Kidney (tissue), 14 donors: ENCODE measurements around the gene PLCB1. TPM values are rescaled to one million over a fixed set of nuclear protein-coding genes. Genes with fewer than 3 reads are reported as not detected.

ENCODE experiments used
- DNase-seq, 5 donors: peaks; one replicate each; pipeline ENCODE4 v3.0.0-alpha.2; 2013 to 2020
- FAIRE-seq: peaks from 2 replicates; lab custom pipeline; 2012; peaks lifted over from hg19 to GRCh38; lab: Jason Lieb, UNC
- H3K27ac ChIP-seq, 2 donors: one replicate each; pipeline ENCODE4 v1.7.0; 2013; ENCODE audit warnings: low read depth in 2 of 2, low read length in 2 of 2, inconsistent platforms in 1 of 2
- H3K27me3 ChIP-seq: one replicate; pipeline ENCODE4 v1.7.1; 2013; ENCODE audit warnings: low read length, inconsistent platforms; ENCODE audit not compliant: control insufficient read depth, insufficient read depth
- H3K36me3 ChIP-seq, 3 donors: one replicate each; pipeline versions ENCODE4 v1.7.0 to v1.7.1; 2013; ENCODE audit warnings: low read length in 3 of 3, control low read depth in 1 of 3, inconsistent platforms in 1 of 3; ENCODE audit not compliant: insufficient read depth in 3 of 3, control insufficient read depth in 2 of 3
- H3K4me1 ChIP-seq, 3 donors: one replicate each; pipeline versions ENCODE4 v1.7.0 to v1.7.1; 2013; ENCODE audit warnings: low read length in 3 of 3, inconsistent platforms in 1 of 3, low read depth in 1 of 3; ENCODE audit not compliant: control insufficient read depth in 2 of 3, insufficient read depth in 2 of 3
- H3K4me3 ChIP-seq, 3 donors: one replicate each; pipeline versions ENCODE4 v1.7.0 to v1.8.1; 2013; ENCODE audit warnings: low read length in 3 of 3, control low read depth in 1 of 3, inconsistent platforms in 1 of 3
- H3K9ac ChIP-seq, 3 donors: one replicate each; pipeline versions ENCODE4 v1.7.0 to v1.7.1; 2013; ENCODE audit warnings: low read length in 3 of 3, control low read depth in 1 of 3, inconsistent platforms in 1 of 3
- H3K9me3 ChIP-seq, 3 donors: one replicate each; pipeline versions ENCODE4 v1.7.0 to v1.7.1; 2013; ENCODE audit warnings: low read length in 3 of 3, control low read depth in 1 of 3, inconsistent platforms in 1 of 3; ENCODE audit not compliant: control insufficient read depth in 2 of 3, insufficient read depth in 1 of 3
- intact Hi-C: fragments of 100-400 bp; cut with DNase I; formaldehyde crosslinking; loops from one replicate; pipeline ENCODE4 v1.11.1; 2022
- polyA plus RNA-seq: library from polyadenylated mRNA; stranded (reverse); fragments of 350-450 nt; fragmentation: Illumina TruSeq; extraction: RNeasy Lipid Tissue Mini Kit (QIAGEN cat#74804); gene quantifications from one replicate; pipeline ENCODE4 v1.2.3, GENCODE V29; 2014; ENCODE audit warnings: low read depth, low replicate concordance; ENCODE audit not compliant: insufficient read depth
- total RNA-seq: library from RNA; stranded (reverse); fragmentation: NEBNext Ultra II Directional; extraction: Animal tissue kit (Norgen Biotek cat#: 25700); gene quantifications from one replicate; pipeline ENCODE4 v1.2.1, GENCODE V29; 2021
- TF ChIP-seq, protein P1 (sequence below): IDR thresholded peaks from 3 replicates; pipeline ENCODE4 v1.5.1; 2012; ENCODE audit warnings: mild to moderate bottlenecking, moderate library complexity, borderline replicate concordance; ENCODE audit not compliant: insufficient read depth; ENCODE audit errors: extremely low read depth
- donor health status: control.
- donor health status: control.
- donor health status: control.
- donor health status: control.
- donor health status: control.
- donor health status: DM: yes; HTN: yes; CAD: no.
- donor health status: Normal renal cell carcinoma (clear cell type).

The PLCB1 gene
- total and polyA plus RNA-seq, 2 donors from 2014 or later: 9.4 to 107 TPM

DNA sequence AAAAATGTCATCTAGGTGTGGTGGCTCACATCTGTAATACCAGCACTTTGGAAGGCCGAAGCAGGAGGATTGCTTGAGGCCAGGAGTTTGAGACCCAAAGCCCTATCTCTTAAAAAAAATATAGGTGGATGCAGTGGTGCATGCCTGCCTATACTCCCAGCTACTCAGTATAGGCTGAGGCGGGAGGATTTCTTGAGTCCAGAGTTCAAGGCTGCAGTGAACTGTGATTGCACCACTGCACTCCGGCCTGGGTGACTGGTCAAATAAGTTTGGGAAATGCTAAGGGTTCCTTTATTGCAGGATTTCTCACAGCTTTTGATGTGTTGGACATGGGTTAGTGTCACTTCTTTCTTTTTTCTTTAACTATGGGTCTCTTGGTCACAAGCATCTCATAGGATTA is 261.3 kb downstream of the PLCB1 start:
- Histone ChIP-seq H3K4me3 (no peak overlapping the region), H3K27ac (no peak overlapping the region), H3K36me3 (no peaks in the 10 kb centered on the region), H3K4me1 (peaks cover 0 to 5% (median 0%) of the 10 kb centered on the region in 3 donors), H3K9ac (no peak overlapping the region), H3K27me3 (no peaks in the 10 kb centered on the region), H3K9me3 (no peaks in the 10 kb centered on the region)
- TF ChIP-seq, protein P1, sequence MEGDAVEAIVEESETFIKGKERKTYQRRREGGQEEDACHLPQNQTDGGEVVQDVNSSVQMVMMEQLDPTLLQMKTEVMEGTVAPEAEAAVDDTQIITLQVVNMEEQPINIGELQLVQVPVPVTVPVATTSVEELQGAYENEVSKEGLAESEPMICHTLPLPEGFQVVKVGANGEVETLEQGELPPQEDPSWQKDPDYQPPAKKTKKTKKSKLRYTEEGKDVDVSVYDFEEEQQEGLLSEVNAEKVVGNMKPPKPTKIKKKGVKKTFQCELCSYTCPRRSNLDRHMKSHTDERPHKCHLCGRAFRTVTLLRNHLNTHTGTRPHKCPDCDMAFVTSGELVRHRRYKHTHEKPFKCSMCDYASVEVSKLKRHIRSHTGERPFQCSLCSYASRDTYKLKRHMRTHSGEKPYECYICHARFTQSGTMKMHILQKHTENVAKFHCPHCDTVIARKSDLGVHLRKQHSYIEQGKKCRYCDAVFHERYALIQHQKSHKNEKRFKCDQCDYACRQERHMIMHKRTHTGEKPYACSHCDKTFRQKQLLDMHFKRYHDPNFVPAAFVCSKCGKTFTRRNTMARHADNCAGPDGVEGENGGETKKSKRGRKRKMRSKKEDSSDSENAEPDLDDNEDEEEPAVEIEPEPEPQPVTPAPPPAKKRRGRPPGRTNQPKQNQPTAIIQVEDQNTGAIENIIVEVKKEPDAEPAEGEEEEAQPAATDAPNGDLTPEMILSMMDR: no peak
- FAIRE-seq (no peak), DNase-seq (no peak)
- intact Hi-C loops: no loop called here

- peaks cover 0 to under 1% (median 0%) of the 10 kb centered on the region in 3 donors for H3K4me1 ChIP-seq
- no peak overlapping the region for H3K4me3 ChIP-seq
- H3K9me3 ChIP-seq: no peaks in the 10 kb centered on the region
- H3K27me3 ChIP-seq: no peaks in the 10 kb centered on the region
- no peaks in the 10 kb centered on the region for H3K36me3 ChIP-seq
- DNase-seq: no peak
- intact Hi-C loops: no loop called here
- no peak overlapping the region for H3K9ac ChIP-seq
- TF ChIP-seq, protein P1: no peak
- FAIRE-seq: no peak
- H3K27ac ChIP-seq: no peak overlapping the region
Observed at GRCh38 chr20:8394308-8394945, 262.4 kb downstream of the PLCB1 start.

DNA sequence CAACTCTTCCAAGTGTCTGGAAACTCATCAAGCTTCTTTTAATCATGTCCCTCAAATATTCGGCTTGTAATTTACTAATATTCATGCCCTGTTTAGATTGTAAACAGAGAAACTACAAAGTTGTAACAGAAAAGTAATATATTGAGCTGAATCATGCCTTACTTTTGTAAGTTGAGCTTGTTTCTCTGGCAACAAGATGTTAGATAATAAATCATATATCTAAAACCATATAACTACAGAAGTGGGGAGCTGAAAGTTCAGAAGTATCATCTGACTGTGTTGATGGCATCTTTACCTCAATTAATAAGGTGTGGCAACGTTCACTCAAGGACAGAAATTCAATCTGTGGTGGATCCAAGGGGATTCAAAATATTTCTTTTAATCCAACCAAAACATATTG is 263.9 kb downstream of the PLCB1 start:
- TF ChIP-seq, protein P1: no peak
- Histone ChIP-seq H3K36me3 (no peaks in the 10 kb centered on the region), H3K27ac (no peak overlapping the region), H3K9me3 (no peaks in the 10 kb centered on the region), H3K4me1 (no peaks in the 10 kb centered on the region), H3K4me3 (no peak overlapping the region), H3K27me3 (no peaks in the 10 kb centered on the region), H3K9ac (no peak overlapping the region)
- intact Hi-C loops: no loop called here
- peak in 2 of 5 donors; percentile 31 to 57 for DNase-seq
- no peak for FAIRE-seq
